HG02884 (cell line): ENCODE data around the gene RAD51AP1.
"Not testable (repeated sequence)": the region's sequence is repeated elsewhere in the genome, so short reads cannot be mapped to it uniquely, and the experiment has no call there.

Experiments
- ATAC-seq: cut with Tn5 transposase; IDR thresholded peaks from one replicate; pipeline ENCODE4 v1.9.1; 2021; ENCODE audit warnings: mild to moderate bottlenecking, moderate library complexity; ENCODE audit not compliant: unreplicated experiment

RAD51AP1 gene, protein sequence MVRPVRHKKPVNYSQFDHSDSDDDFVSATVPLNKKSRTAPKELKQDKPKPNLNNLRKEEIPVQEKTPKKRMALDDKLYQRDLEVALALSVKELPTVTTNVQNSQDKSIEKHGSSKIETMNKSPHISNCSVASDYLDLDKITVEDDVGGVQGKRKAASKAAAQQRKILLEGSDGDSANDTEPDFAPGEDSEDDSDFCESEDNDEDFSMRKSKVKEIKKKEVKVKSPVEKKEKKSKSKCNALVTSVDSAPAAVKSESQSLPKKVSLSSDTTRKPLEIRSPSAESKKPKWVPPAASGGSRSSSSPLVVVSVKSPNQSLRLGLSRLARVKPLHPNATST

DNA sequence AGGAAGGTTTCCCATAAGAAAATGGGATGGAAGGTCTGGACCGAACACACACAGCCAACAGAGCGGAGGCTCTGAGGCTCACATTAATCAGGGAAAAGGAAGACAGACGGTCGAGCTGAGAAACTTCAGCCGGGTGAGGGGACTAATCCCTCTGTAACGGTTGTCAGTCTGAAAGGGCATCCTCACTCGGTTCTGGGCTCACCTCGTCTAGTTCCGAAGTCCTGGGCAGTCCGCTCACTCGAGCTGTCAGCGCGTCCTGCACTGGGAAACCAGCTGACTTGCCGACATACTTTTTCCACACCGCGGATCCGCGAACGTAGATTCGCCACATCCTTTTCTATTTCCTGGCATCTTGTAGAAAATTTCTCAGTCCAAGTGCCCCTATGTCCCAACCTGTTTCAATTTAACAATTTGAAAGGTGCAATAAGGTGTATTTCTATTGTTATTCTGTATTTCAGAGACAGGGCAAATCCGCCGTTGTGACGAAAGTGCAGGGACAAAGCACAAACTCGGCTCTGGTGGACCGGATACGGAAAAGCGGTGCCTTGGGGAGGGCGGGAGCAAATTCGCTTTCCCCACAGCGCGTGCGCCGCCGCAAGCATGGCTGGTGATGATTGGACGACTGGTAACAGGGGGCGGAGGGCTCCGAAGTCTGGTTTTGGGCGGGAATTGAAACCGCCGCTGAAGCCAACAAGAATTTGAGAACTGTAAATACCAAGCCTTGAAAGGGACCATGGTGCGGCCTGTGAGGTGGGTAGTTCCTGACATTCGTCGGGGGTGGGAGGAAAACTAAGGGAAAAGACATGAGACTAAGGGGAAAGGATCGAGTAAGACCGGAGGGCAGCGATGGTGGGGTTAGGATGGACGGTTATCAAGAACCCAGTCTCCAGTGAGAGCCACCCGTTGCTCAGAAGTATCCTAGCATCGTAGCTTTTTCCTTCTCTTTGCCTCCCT is at the start of gene RAD51AP1:
Gene RAD51AP1 (plus strand): TSS at position 684 of the 954 bp plus-strand sequence. CDS start 50 bp downstream, at position 734.
- peak; percentile 72 for ATAC-seq

- ATAC-seq: no peak
These were observed 49.1 kb upstream of the RAD51AP1 start for GRCh38 chr12:4489556-4489955.

GRCh38 chr12:4490973-4491372 is 47.7 kb upstream of the RAD51AP1 start:
- no peak for ATAC-seq

GRCh38 chr12:4496145-4496838 is 42.4 kb upstream of the RAD51AP1 start:
- peak; percentile 78 for ATAC-seq

GRCh38 chr12:4499186-4499585 is 39.5 kb upstream of the RAD51AP1 start:
- ATAC-seq: no peak

DNA sequence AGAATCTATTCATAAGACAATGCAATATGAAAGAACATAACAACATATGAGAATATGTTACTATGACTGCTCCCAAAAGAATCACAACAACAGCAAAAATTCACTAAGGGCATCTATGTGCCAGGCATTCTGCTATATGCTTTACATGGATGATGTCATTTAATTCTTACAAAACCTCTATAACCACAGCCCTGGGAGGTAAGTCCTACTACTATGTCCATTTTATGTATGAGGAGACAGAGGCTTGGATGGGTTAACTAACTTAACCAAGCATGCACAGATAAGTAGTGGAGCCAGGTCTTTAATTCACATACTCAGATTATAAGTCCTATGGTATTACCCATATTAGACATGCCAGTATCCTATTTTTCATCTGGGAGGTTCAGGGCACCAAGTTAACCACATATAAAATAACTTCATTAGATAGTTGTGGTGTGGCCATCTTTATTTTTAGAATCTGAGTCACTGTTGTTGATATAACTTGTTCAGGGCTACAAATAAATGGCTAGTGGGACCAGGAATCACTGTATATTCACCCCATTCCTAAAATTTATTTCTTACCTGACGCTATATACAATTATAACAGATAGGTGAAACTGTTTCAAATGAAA is 33.2 kb upstream of the RAD51AP1 start:
- no peak for ATAC-seq

DNA sequence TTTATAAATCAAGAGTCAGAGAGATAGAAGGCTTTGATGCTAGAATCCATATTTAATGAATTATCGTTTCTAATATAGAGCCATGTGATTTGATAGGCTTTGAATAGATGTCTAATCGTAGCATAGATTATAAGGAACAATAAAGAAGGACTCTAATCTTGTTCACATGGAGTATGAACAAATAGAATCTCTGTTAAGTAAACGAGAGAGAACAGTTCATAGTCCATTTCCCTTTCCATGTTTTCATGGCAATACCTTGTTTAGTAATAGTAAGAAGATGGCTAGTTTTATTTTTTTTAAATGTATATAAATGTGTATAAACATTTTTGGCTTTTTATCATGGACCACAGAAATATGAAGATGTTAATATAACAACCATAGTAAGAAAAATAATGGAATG is 32.3 kb upstream of the RAD51AP1 start:
- ATAC-seq: no peak

- peak; percentile 87 for ATAC-seq
These were observed 31.8 kb upstream of the RAD51AP1 start for GRCh38 chr12:4506870-4507269.

- ATAC-seq: not testable (repeated sequence)
These were observed 30.2 kb upstream of the RAD51AP1 start for GRCh38 chr12:4508503-4508902.

DNA sequence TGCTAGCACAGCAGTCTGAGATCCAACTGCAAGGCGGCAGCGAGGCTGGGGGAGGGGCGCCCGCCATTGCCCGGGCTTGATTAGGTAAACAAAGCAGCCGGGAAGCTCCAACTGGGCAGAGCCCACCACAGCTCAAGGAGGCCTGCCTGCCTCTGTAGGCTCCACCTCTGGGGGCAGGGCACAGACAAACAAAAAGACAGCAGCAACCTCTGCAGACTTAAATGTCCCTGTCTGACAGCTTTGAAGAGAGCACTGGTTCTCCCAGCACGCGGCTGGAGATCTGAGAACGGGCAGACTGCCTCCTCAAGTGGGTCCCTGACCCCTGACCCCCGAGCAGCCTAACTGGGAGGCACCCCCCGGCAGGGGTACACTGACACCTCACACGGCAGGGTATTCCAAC is 29.4 kb upstream of the RAD51AP1 start:
- ATAC-seq: not testable (repeated sequence)

DNA sequence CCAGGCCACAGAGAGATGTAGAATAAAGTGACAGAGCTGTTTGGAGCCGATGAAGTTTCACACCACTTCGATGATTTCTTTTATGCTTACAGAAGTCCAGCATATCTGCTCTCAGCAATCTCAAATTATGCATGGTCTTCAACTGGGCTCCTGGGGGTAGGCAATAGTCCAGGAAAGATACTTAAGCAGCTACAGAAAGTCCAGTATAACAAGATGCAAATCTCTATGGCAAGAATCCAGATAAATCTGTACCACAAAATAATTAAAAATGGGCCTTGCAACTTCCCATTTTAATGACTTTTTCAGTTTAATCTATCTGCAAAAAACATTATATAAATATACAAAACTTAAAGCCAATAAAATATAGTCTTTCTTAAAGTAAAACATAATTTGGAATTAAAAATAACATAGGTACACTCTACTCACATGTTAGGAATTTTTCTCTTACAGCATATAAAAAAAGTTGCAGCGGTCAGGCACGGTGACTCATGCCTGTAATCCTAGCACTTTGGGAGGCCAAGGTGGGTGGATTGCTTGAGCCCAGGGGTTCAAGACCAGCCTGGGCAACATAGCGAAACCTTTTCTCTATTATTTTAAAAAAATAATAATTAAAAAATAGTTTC is 20.5 kb upstream of the RAD51AP1 start:
- no peak for ATAC-seq

DNA sequence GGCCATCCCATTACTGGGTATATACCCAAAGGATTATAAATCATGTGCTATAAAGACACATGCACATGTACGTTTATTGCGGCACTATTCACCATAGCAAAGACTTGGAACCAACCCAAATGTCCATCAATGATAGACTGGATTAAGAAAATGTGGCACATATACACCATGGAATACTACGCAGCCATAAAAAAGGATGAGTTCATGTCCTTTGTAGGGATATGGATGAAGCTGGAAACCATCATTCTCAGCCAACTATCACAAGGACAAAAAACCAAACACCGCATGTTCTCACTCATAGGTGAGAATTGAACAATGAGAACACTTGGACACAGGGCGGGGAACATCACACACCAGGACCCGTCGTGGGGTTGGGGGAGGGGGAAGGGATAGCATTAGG is 15.2 kb upstream of the RAD51AP1 start:
- ATAC-seq: not testable (repeated sequence)

GRCh38 chr12:4526923-4527546 is 11.7 kb upstream of the RAD51AP1 start:
- ATAC-seq: no peak

DNA sequence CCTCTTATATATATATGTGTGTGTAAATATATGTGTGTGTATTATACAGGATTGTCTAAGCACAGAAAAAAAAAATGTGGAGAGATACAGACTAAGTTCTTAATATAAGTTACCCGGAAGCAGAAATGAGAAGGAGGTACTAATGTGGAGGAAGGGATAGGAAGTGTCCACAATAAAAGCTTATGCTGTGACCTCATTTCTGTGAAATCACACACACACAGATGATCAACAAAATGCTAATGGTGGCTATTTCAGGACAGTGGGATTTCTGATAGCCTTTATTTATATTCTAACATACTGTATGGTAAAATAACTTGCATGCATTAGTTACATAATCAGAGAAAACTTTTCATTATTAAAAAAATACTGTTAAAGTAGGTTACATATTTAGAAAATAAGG is 8.5 kb upstream of the RAD51AP1 start:
- no peak for ATAC-seq

- no peak for ATAC-seq
These were observed 7.6 kb upstream of the RAD51AP1 start for GRCh38 chr12:4530982-4531586.

GRCh38 chr12:4535092-4535491 is 3.6 kb upstream of the RAD51AP1 start:
- no peak for ATAC-seq

DNA sequence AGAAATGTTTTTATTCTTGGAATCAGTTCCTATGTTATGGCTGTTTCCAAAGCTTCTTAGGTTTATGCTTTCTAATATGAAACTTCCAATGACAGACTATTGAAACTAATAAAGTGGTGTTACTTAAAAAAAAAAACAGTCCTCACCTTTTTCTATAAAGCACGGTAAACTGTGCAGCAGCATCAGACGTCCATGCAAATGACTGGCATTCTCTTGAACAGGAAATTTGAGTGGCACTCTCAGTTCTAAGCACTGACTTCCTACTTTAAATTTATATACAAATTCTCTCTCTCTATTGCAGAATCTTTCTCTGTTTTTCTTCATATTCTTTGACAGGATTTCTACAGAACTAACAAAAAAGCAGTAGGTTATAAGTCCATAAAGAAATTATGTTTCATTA is 2.8 kb upstream of the RAD51AP1 start:
- no peak for ATAC-seq

DNA sequence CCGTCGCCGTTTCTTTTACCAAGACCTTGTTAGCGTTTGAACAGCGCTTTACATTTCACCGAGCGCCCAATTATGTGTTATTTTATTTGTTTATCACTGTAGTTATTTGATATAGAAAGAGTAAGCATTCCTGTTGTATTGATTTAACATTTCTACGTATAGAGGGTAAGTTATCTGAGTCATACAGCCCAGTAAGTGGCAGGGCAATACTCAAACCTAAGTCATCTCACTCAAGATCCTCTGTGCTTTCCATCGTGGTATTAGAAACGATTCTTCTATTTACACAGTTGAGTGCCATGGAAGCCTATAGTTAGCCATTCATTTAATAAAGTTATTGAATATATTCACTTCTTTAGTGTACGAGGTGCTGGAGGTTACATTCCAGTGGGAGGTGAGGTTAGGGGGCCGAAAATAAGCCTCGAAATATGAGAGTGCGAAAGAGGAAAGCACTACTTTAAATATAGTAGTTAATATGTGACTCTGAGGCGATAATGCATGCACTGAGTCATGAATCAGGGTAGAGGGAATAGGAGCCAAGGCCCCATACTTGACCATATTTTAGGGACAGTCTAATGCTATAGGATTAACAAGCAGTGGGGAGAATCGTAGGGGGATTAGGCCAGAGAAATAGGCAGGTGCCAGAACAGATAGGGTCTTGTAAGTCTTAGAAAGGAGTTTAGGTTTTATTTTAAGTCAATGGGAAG is 629 bp downstream of the RAD51AP1 start:
- ATAC-seq: no peak

DNA sequence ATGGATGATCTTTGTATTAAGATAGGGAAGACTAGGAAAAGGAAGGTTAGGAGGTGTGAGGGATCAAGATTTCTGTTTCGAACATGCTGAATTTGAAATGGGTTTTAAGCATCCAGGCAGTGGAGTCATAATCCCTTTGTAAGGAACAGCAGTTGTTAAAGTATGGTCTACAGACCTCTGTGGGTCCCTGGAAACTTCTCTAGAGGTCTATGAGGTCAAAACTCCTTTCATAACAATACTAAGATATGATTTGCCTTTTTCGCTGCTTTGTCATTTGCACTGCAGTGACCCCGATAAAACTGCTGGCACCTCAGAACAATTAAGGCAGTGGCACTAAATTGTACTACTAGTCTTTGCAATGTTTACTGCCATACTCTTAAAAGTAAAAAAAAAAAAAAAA is 1.5 kb downstream of the RAD51AP1 start:
- ATAC-seq: no peak
